Smooth muscle cell (in vitro differentiated cells): ENCODE measurements around the gene CDK16. TPM values are rescaled to one million over a fixed set of nuclear protein-coding genes. Genes with fewer than 3 reads are reported as not detected.

Source experiments
- DNase-seq: peaks from one replicate; lab custom pipeline; 2025; ENCODE audit not compliant: unreplicated experiment; lab: John Stamatoyannopoulos, UW
- H2AFZ ChIP-seq: fragments of 200-600 bp; sonication (generic); 2 replicates; pipeline ENCODE4 v1.6.0; 2016; ENCODE audit warnings: antibody characterized with exemption, low read depth, mild to moderate bottlenecking
- H3F3A ChIP-seq: fragments of 200-600 bp; sonication (generic); 2 replicates; pipeline ENCODE4 v1.6.0; 2017; ENCODE audit warnings: antibody characterized with exemption, low read depth
- H3K27ac ChIP-seq: fragments of 200-600 bp; sonication (generic); 2 replicates; pipeline ENCODE4 v1.5.1; 2016; ENCODE audit warnings: low read depth, mild to moderate bottlenecking
- H3K27me3 ChIP-seq: fragments of 200-600 bp; sonication (generic); 2 replicates; pipeline ENCODE4 v1.6.1; 2016; ENCODE audit warnings: low read depth, mild to moderate bottlenecking
- H3K36me3 ChIP-seq: fragments of 200-600 bp; sonication (generic); 2 replicates; pipeline ENCODE4 v1.5.1; 2016; ENCODE audit warnings: low read depth
- H3K4me1 ChIP-seq: fragments of 200-600 bp; sonication (generic); 2 replicates; pipeline ENCODE4 v1.5.1; 2016; ENCODE audit warnings: low read depth
- H3K4me2 ChIP-seq: fragments of 200-600 bp; sonication (generic); 2 replicates; pipeline ENCODE4 v1.6.0; 2016; ENCODE audit warnings: mild to moderate bottlenecking
- H3K4me3 ChIP-seq: fragments of 200-600 bp; sonication (generic); 2 replicates; pipeline ENCODE4 v1.5.1; 2016; ENCODE audit warnings: mild to moderate bottlenecking
- H3K79me2 ChIP-seq: fragments of 200-600 bp; sonication (generic); 2 replicates; pipeline ENCODE4 v1.6.0; 2016; ENCODE audit warnings: low read depth, mild to moderate bottlenecking
- H3K9ac ChIP-seq: fragments of 200-600 bp; sonication (generic); 2 replicates; pipeline ENCODE4 v1.6.0; 2016; ENCODE audit warnings: low read depth
- H3K9me3 ChIP-seq: fragments of 200-600 bp; sonication (generic); replicated peaks from 2 replicates; pipeline ENCODE4 v1.5.1; 2016; ENCODE audit warnings: low read depth
- H4K20me1 ChIP-seq: fragments of 200-600 bp; sonication (generic); 2 replicates; pipeline ENCODE4 v1.6.0; 2016; ENCODE audit warnings: low read depth
- CTCF ChIP-seq: fragments of 200-600 bp; sonication (generic); IDR thresholded peaks from 2 replicates; pipeline ENCODE4 v1.5.1; 2017; ENCODE audit warnings: borderline replicate concordance, mild to moderate bottlenecking, antibody characterized with exemption; ENCODE audit not compliant: insufficient read depth, poor library complexity, severe bottlenecking
- WGBS: methylation state at CpG from one replicate; pipeline ENCODE4 v1.1.7; 2016; ENCODE audit warnings: low lambda C conversion rate; 5-methylcytosine and 5-hydroxymethylcytosine counted together
- polyA plus RNA-seq: library from polyadenylated mRNA; unstranded; fragments of >200 nt; fragmentation: Nextera tagmentation; extraction: Ambion mirVana; gene quantifications from 2 replicates; pipeline ENCODE4 v1.2.1, GENCODE V29; 2016
- total RNA-seq: library from RNA; depleted of rRNA; stranded (reverse); fragments of >200 nt; gene quantifications from 2 replicates; pipeline ENCODE4 v1.2.3, GENCODE V29; 2014

CDK16 gene
- total and polyA plus RNA-seq, 2 experiments from 2014 or later, result 176 to 269 TPM

GRCh38 chrX:47227334-47227583, 8.8 kb downstream of the CDK16 start:
- H3K9me3 ChIP-seq, result no peaks in the 10 kb centered on the region
- H3K79me2 ChIP-seq, result peaks cover 6% of the 10 kb centered on the region
- TF ChIP-seq CTCF, result no peak
- H3K36me3 ChIP-seq, result peaks cover 6% of the 10 kb centered on the region
- no peak overlapping the region for H3K4me2 ChIP-seq
- no peak overlapping the region for H3K27ac ChIP-seq
- DNase-seq, result no peak
- H3K27me3 ChIP-seq, result no peaks in the 10 kb centered on the region
- H3K4me1 ChIP-seq, result peaks cover under 1% of the 10 kb centered on the region
- 95% methylated on average over 9 of the region's 9 CpGs for WGBS
- peaks cover 11% of the 10 kb centered on the region for H3F3A ChIP-seq
- H3K9ac ChIP-seq, result no peak overlapping the region
- no peak overlapping the region for H3K4me3 ChIP-seq
- peaks cover 30% of the 10 kb centered on the region for H4K20me1 ChIP-seq
- no peak overlapping the region for H2AFZ ChIP-seq

- no peak for TF ChIP-seq CTCF
- H3K4me3 ChIP-seq, result no peak overlapping the region
- WGBS, result 95% methylated on average over 12 of the region's 12 CpGs
- H2AFZ ChIP-seq, result no peak overlapping the region
- H3K9ac ChIP-seq, result no peak overlapping the region
- no peaks in the 10 kb centered on the region for H3K27me3 ChIP-seq
- H3F3A ChIP-seq, result peaks cover 11% of the 10 kb centered on the region
- peaks cover 6% of the 10 kb centered on the region for H3K4me1 ChIP-seq
- no peak for DNase-seq
- H3K4me2 ChIP-seq, result no peak overlapping the region
- peaks cover under 1% of the 10 kb centered on the region for H3K79me2 ChIP-seq
- H3K27ac ChIP-seq, result no peak overlapping the region
- H3K9me3 ChIP-seq, result no peaks in the 10 kb centered on the region
- peaks cover 6% of the 10 kb centered on the region for H3K36me3 ChIP-seq
- H4K20me1 ChIP-seq, result peaks cover 17% of the 10 kb centered on the region
Measured at GRCh38 chrX:47228550-47229270, 10.2 kb downstream of the CDK16 start.

- Histone ChIP-seq H3K4me3 (no peak overlapping the region), H3K4me1 (peaks cover 8% of the 10 kb centered on the region), H3K9ac (no peak overlapping the region), H3K4me2 (no peak overlapping the region), H2AFZ (no peak overlapping the region), H3K27me3 (no peaks in the 10 kb centered on the region), H3K9me3 (no peaks in the 10 kb centered on the region), H3F3A (peaks cover 11% of the 10 kb centered on the region), H4K20me1 (peaks cover 9% of the 10 kb centered on the region), H3K79me2 (peaks cover 8% of the 10 kb centered on the region), H3K27ac (no peak overlapping the region), H3K36me3 (peaks cover 6% of the 10 kb centered on the region)
- DNase-seq, result no peak
- WGBS, result 99% methylated on average over 6 of the region's 6 CpGs
- TF ChIP-seq CTCF, result no peak
Measured at GRCh38 chrX:47229427-47229826, 10.9 kb downstream of the CDK16 start.
